A673 (cell line): Measurements from ENCODE around the gene PRSS27.
"Not testable (repeated sequence)": the region's sequence is repeated elsewhere in the genome, so short reads cannot be mapped to it uniquely, and the experiment has no call there.

Source experiments
- CTCF ChIP-seq: fragments of 300-800, 200-600 bp; sonication (generic); conservative IDR thresholded peaks from 2 replicates; pipeline ENCODE4 v1.5.1; 2017; ENCODE audit warnings: low read depth, mild to moderate bottlenecking, antibody characterized with exemption, low read length, moderate library complexity, mixed read lengths
- EZH2 ChIP-seq: fragments of 200-600 bp; sonication (generic); IDR thresholded peaks from 2 replicates; pipeline ENCODE4 v1.6.1; 2017; ENCODE audit warnings: borderline replicate concordance, low read depth, mild to moderate bottlenecking, mixed read lengths, antibody characterized with exemption, low read length; ENCODE audit not compliant: poor library complexity, severe bottlenecking

GRCh38 chr16:2683041-2683440 is 37.0 kb downstream of the PRSS27 start:
- TF ChIP-seq CTCF, EZH2: not testable (repeated sequence)
